K562 (cell line): ENCODE data around the gene MRPL41. TPM values are rescaled to one million over a fixed set of nuclear protein-coding genes. Genes with fewer than 3 reads are reported as not detected.

Experiments used
- CLOCK ChIP-seq: fragments of 250-450 bp; sonication (Bioruptor Pico); IDR thresholded peaks from 2 replicates; pipeline ENCODE4 v1.4.0; 2020; ENCODE audit warnings: mild to moderate bottlenecking, moderate library complexity, borderline replicate concordance
- EP300 ChIP-seq: IDR thresholded peaks from 2 replicates; pipeline ENCODE4 v1.6.1; 2012; ENCODE audit warnings: low read length, improper control_type of control experiment
- FOXJ3 ChIP-seq: sonication (generic); formaldehyde crosslinking; IDR thresholded peaks from 2 replicates; pipeline ENCODE4 v1.4.0; 2020; ENCODE audit warnings: mild to moderate bottlenecking, missing genetic modification reagents
- FOXP4 ChIP-seq: sonication (generic); formaldehyde crosslinking; IDR thresholded peaks from 2 replicates; pipeline ENCODE4 v1.8.0; 2022; ENCODE audit warnings: mild to moderate bottlenecking, missing genetic modification reagents, borderline replicate concordance
- HDGF ChIP-seq: fragments of 450-650 bp; IDR thresholded peaks from 2 replicates; pipeline ENCODE4 v1.6.1; 2016
- KAT2B ChIP-seq: IDR thresholded peaks from one replicate; pipeline ENCODE4 v1.6.1; 2012; ENCODE audit warnings: low read depth, mild to moderate bottlenecking, control low read depth, inconsistent platforms, low read length, moderate library complexity
- NCOA1 ChIP-seq: fragments of 450-650 bp; IDR thresholded peaks from 2 replicates; pipeline ENCODE4 v1.6.1; 2016; ENCODE audit warnings: low read depth
- PRDM10 ChIP-seq: fragments of 450-650 bp; IDR thresholded peaks from 2 replicates; pipeline ENCODE4 v1.6.1; 2018; ENCODE audit not compliant: partially characterized antibody
- RBM22 ChIP-seq: fragments of 200-400 bp; formaldehyde crosslinking; IDR thresholded peaks from 2 replicates; pipeline ENCODE4 v1.6.1; 2018; ENCODE audit warnings: low read length, low read depth; ENCODE audit not compliant: poor library complexity, severe bottlenecking
- SRSF7 ChIP-seq: fragments of 200-400 bp; formaldehyde crosslinking; optimal IDR thresholded peaks from 2 replicates; pipeline ENCODE3; 2017; ENCODE audit warnings: mild to moderate bottlenecking, low read depth, low read length
- STAT5A ChIP-seq: IDR thresholded peaks from 2 replicates; pipeline ENCODE4 v1.6.1; 2012; ENCODE audit warnings: low read length, inconsistent platforms, borderline replicate concordance
- ZBTB11 ChIP-seq, 3 experiments: fragments of 200-800 bp in 1 of 3; fragments of 250-450 bp in 1 of 3; fragments of 450-650 bp in 1 of 3; sonication (Bioruptor Pico) in 1 of 3; sonication (Bioruptor generic) in 1 of 3; formaldehyde crosslinking in 1 of 3; IDR thresholded peaks; 2 replicates each; pipeline versions ENCODE4 v1.6.1 to v1.8.0; 2016 to 2022; ENCODE audit warnings: mild to moderate bottlenecking in 2 of 3, missing genetic modification characterization in 2 of 3, missing compliant biosample characterization in 1 of 3, moderate library complexity in 1 of 3
- ZNF347 ChIP-seq: fragments of 450-650 bp; formaldehyde crosslinking; IDR thresholded peaks from 2 replicates; pipeline ENCODE4 v1.4.0; 2020; ENCODE audit warnings: low read depth, mild to moderate bottlenecking, moderate library complexity
- ZNF668 ChIP-seq: fragments of 250-450 bp; sonication (Bioruptor Pico); IDR thresholded peaks from 2 replicates; pipeline ENCODE4 v1.8.0; 2022; ENCODE audit warnings: mild to moderate bottlenecking, inconsistent platforms
- polyA plus RNA-seq, 8 experiments: library from polyadenylated mRNA; depleted of rRNA in 4 of 8; stranded (reverse) in 5 of 8; unstranded in 3 of 8; fragments of >200 nt; fragmentation: Nextera tagmentation in 2 of 8; fragmentation: Illumina TruSeq in 1 of 8; extraction: Ambion mirVana in 2 of 8; extraction: Trizol in 1 of 8; gene quantifications; 2 replicates each; pipeline versions ENCODE4 v1.2.1 to v1.2.3, GENCODE V29; 2011 to 2014; ENCODE audit warnings: inconsistent platforms in 1 of 8, missing spikeins in 1 of 8
- total RNA-seq, 7 experiments: library from RNA; depleted of rRNA in 6 of 7; stranded (reverse); fragments of >200 nt in 6 of 7; fragmentation: Illumina TruSeq in 2 of 7; extraction: Trizol in 2 of 7; gene quantifications; 2 replicates each; pipeline versions ENCODE4 v1.2.1 to v1.2.3, GENCODE V29; 2011 to 2021; ENCODE audit warnings: low replicate concordance in 1 of 7

The MRPL41 gene
- total and polyA plus RNA-seq, 9 of the 15 experiments (the other 6 are each of a cell fraction or from before 2014, with no cell fraction given): 2.6 to 259 (median 21.6) TPM

GRCh38 chr9:137552022-137552768 lies 516 bp downstream of the MRPL41 start (continued):
- TF ChIP-seq FOXJ3 (CRISPR knock-in tag) (no peak), ZBTB11 (CRISPR knock-in tag; IDR thresholded peaks at IDR 0.05) (peak in 1 of 3 experiments; percentile 46; a peak in 1 of 6 replicates), FOXP4 (CRISPR knock-in tag) (no peak), SRSF7 (no peak), EP300 (no peak), STAT5A (no peak), ZNF668 (CRISPR knock-in tag) (no peak), RBM22 (no peak), CLOCK (CRISPR knock-in tag) (no peak), ZNF347 (no peak), KAT2B (no peak), NCOA1 (no peak), HDGF (no peak), PRDM10 (no peak)
